Measurements from ENCODE around the gene MYO3B.

GRCh38 chr2:170689481-170689880 lies 511.5 kb downstream of the MYO3B start:
- TF ChIP-seq EZH2 (IDR thresholded peaks at IDR 0.05; ENCODE audit: borderline replicate concordance, low read depth, low read length, severe bottlenecking) (no peak), CTCF (IDR thresholded peaks at IDR 0.05; ENCODE audit: borderline replicate concordance, extremely low read depth, low read length, poor library complexity, severe bottlenecking) (no peak)

All from DND-41 (cell line).